Ishikawa (cell line): ENCODE measurements around the gene LRRC8D.

ENCODE experiments used
- CEBPB ChIP-seq: IDR thresholded peaks from 2 replicates; pipeline ENCODE4 v1.6.1; 2012
- CREB1 ChIP-seq: IDR thresholded peaks from 2 replicates; pipeline ENCODE4 v1.6.1; 2012; ENCODE audit warnings: low read depth
- EGR1 ChIP-seq: IDR thresholded peaks from 2 replicates; pipeline ENCODE4 v1.6.1; 2012
- EP300 ChIP-seq: IDR thresholded peaks from 2 replicates; pipeline ENCODE4 v1.6.1; 2012; ENCODE audit warnings: borderline replicate concordance
- FOXM1 ChIP-seq: IDR thresholded peaks from 2 replicates; pipeline ENCODE4 v1.6.1; 2012; ENCODE audit warnings: low read depth, borderline replicate concordance
- MAX ChIP-seq: IDR thresholded peaks from 2 replicates; pipeline ENCODE4 v1.6.1; 2012
- NFIC ChIP-seq: IDR thresholded peaks from 2 replicates; pipeline ENCODE4 v1.6.1; 2012
- RAD21 ChIP-seq: IDR thresholded peaks from 2 replicates; pipeline ENCODE4 v1.6.1; 2012; ENCODE audit warnings: low read depth
- REST ChIP-seq: IDR thresholded peaks from 2 replicates; pipeline ENCODE4 v1.6.1; 2012; ENCODE audit warnings: low read depth, mild to moderate bottlenecking
- TAF1 ChIP-seq: IDR thresholded peaks from 2 replicates; pipeline ENCODE4 v1.6.1; 2012; ENCODE audit warnings: low read depth, mild to moderate bottlenecking
- TCF12 ChIP-seq: IDR thresholded peaks from 2 replicates; pipeline ENCODE4 v1.6.1; 2012; ENCODE audit warnings: low read depth
- TEAD4 ChIP-seq: IDR thresholded peaks from 2 replicates; pipeline ENCODE4 v1.6.1; 2012
- USF1 ChIP-seq: IDR thresholded peaks from 2 replicates; pipeline ENCODE4 v1.6.1; 2012
- YY1 ChIP-seq: IDR thresholded peaks from 2 replicates; pipeline ENCODE4 v1.6.1; 2012; ENCODE audit warnings: low read depth
- ZBTB7A ChIP-seq: IDR thresholded peaks from 2 replicates; pipeline ENCODE4 v1.6.1; 2012; ENCODE audit warnings: low read depth

Gene LRRC8D

GRCh38 chr1:89831462-89832120 is 10.8 kb downstream of the LRRC8D start:
- no peak for TF ChIP-seq CEBPB
- TF ChIP-seq USF1: no peak

GRCh38 chr1:89832496-89833127 is 11.8 kb downstream of the LRRC8D start:
- TF ChIP-seq USF1: no peak
- TF ChIP-seq EGR1: no peak
- TF ChIP-seq TCF12: no peak
- no peak for TF ChIP-seq FOXM1
- TF ChIP-seq EP300: no peak
- no peak for TF ChIP-seq NFIC
- TF ChIP-seq REST: no peak
- TF ChIP-seq CEBPB: no peak
- no peak for TF ChIP-seq RAD21
- TF ChIP-seq TEAD4: no peak
- TF ChIP-seq YY1: no peak
- TF ChIP-seq MAX: no peak
- TF ChIP-seq ZBTB7A: no peak
- TF ChIP-seq CREB1: no peak
- no peak for TF ChIP-seq TAF1

- TF ChIP-seq CEBPB (no peak), TCF12 (no peak), USF1 (no peak), REST (no peak), TEAD4 (no peak), NFIC (no peak), EGR1 (no peak), CREB1 (no peak), MAX (no peak), TAF1 (no peak), RAD21 (no peak), EP300 (no peak), YY1 (no peak), ZBTB7A (no peak), FOXM1 (no peak)
These were observed 12.6 kb downstream of the LRRC8D start for GRCh38 chr1:89833183-89834082.

GRCh38 chr1:89834083-89834704 is 13.4 kb downstream of the LRRC8D start:
- TF ChIP-seq TCF12: no peak
- TF ChIP-seq CREB1: no peak
- TF ChIP-seq USF1: no peak
- no peak for TF ChIP-seq CEBPB
- TF ChIP-seq ZBTB7A: no peak
- no peak for TF ChIP-seq TEAD4
- no peak for TF ChIP-seq EP300
- TF ChIP-seq TAF1: no peak
- TF ChIP-seq FOXM1: no peak
- no peak for TF ChIP-seq REST
- TF ChIP-seq RAD21: no peak
- no peak for TF ChIP-seq MAX
- TF ChIP-seq EGR1: no peak
- TF ChIP-seq YY1: no peak
- TF ChIP-seq NFIC: no peak
